GM12878 (cell line): ENCODE measurements around the gene BRIX1. TPM values are rescaled to one million over a fixed set of nuclear protein-coding genes. Genes with fewer than 3 reads are reported as not detected.

Source experiments
- ATF2 ChIP-seq: IDR thresholded peaks from 2 replicates; pipeline ENCODE4 v1.6.1; 2012; ENCODE audit warnings: low read length, inconsistent platforms
- CHD1 ChIP-seq: IDR thresholded peaks from 2 replicates; pipeline ENCODE4 v1.6.1; 2012; ENCODE audit warnings: low read depth, low read length, improper control_type of control experiment
- FOXM1 ChIP-seq: IDR thresholded peaks from 2 replicates; pipeline ENCODE4 v1.6.1; 2012; ENCODE audit warnings: low read depth, mild to moderate bottlenecking, inconsistent platforms, low read length, moderate library complexity
- GABPA ChIP-seq: IDR thresholded peaks from 2 replicates; pipeline ENCODE4 v1.6.1; 2014; ENCODE audit warnings: antibody characterized with exemption, low read depth, mild to moderate bottlenecking, inconsistent platforms
- HDAC2 ChIP-seq: fragments of 200-600 bp; sonication (generic); IDR thresholded peaks from 2 replicates; pipeline ENCODE4 v1.6.1; 2017
- KLF5 ChIP-seq: fragments of 450-650 bp; IDR thresholded peaks from 2 replicates; pipeline ENCODE4 v1.6.1; 2014; ENCODE audit warnings: mild to moderate bottlenecking; ENCODE audit not compliant: partially characterized antibody
- NBN ChIP-seq: fragments of 450-650 bp; IDR thresholded peaks from 2 replicates; pipeline ENCODE4 v1.6.1; 2016
- NFYA ChIP-seq: IDR thresholded peaks from 2 replicates; pipeline ENCODE4 v1.6.1; 2011; ENCODE audit warnings: low read depth, mild to moderate bottlenecking, low read length, improper control_type of control experiment, borderline replicate concordance
- NFYB ChIP-seq: IDR thresholded peaks from 2 replicates; pipeline ENCODE4 v1.6.1; 2011; ENCODE audit warnings: low read depth, mild to moderate bottlenecking, low read length, improper control_type of control experiment, moderate library complexity; ENCODE audit not compliant: insufficient read depth
- PAX8 ChIP-seq: fragments of 450-650 bp; IDR thresholded peaks from 2 replicates; pipeline ENCODE4 v1.6.1; 2017; ENCODE audit warnings: mild to moderate bottlenecking, moderate library complexity
- PML ChIP-seq: IDR thresholded peaks from 2 replicates; pipeline ENCODE4 v1.6.1; 2012; ENCODE audit warnings: low read length, inconsistent platforms
- POLR2A ChIP-seq: IDR thresholded peaks from 2 replicates; pipeline ENCODE4 v1.6.1; 2011; ENCODE audit warnings: low read depth, mild to moderate bottlenecking, low read length
- POLR2AphosphoS5 ChIP-seq: IDR thresholded peaks from 2 replicates; pipeline ENCODE4 v1.6.1; 2011; ENCODE audit warnings: mild to moderate bottlenecking, low read length, inconsistent platforms
- PRDM15 ChIP-seq: fragments of 450-650 bp; formaldehyde crosslinking; IDR thresholded peaks from 2 replicates; pipeline ENCODE4 v1.4.0; 2020; ENCODE audit warnings: mild to moderate bottlenecking, moderate library complexity
- RAD21 ChIP-seq: IDR thresholded peaks from 2 replicates; pipeline ENCODE4 v1.6.1; 2011; ENCODE audit warnings: mild to moderate bottlenecking, low read depth, low read length, moderate library complexity; ENCODE audit not compliant: insufficient read depth
- RAD51 ChIP-seq: fragments of 450-650 bp; IDR thresholded peaks from 2 replicates; pipeline ENCODE4 v1.6.1; 2016; ENCODE audit warnings: moderate library complexity, mild to moderate bottlenecking, inconsistent platforms
- RB1 ChIP-seq: fragments of 450-650 bp; formaldehyde crosslinking; IDR thresholded peaks from 2 replicates; pipeline ENCODE4 v1.6.1; 2017; ENCODE audit warnings: mild to moderate bottlenecking, borderline replicate concordance
- TAF1 ChIP-seq: IDR thresholded peaks from 2 replicates; pipeline ENCODE4 v1.6.1; 2011; ENCODE audit warnings: mild to moderate bottlenecking, low read depth, low read length, borderline replicate concordance
- TARDBP ChIP-seq: IDR thresholded peaks from 2 replicates; pipeline ENCODE4 v1.6.1; 2016; ENCODE audit warnings: borderline replicate concordance
- TCF7 ChIP-seq: IDR thresholded peaks from 2 replicates; pipeline ENCODE4 v1.6.1; 2014; ENCODE audit warnings: antibody characterized with exemption, borderline replicate concordance
- WRNIP1 ChIP-seq: IDR thresholded peaks from 2 replicates; pipeline ENCODE4 v1.6.1; 2011; ENCODE audit warnings: low read depth, low read length, improper control_type of control experiment, borderline replicate concordance
- polyA plus RNA-seq, 11 experiments: library from polyadenylated mRNA; depleted of rRNA in 4 of 11; unstranded in 6 of 11; stranded (reverse) in 5 of 11; fragments of >200 nt; fragmentation: Nextera tagmentation in 4 of 11; fragmentation: Illumina TruSeq in 1 of 11; extraction: Ambion mirVana in 4 of 11; extraction: Trizol in 1 of 11; gene quantifications; 1 replicate in 1 of 11; 2 replicates in 10 of 11; pipeline versions ENCODE4 v1.2.1 to v1.2.3, GENCODE V29; 2011 to 2016; ENCODE audit warnings: inconsistent platforms in 2 of 11, missing spikeins in 2 of 11, low read depth in 1 of 11
- total RNA-seq, 4 experiments: library from RNA; depleted of rRNA in 3 of 4; stranded (reverse); fragments of >200 nt in 3 of 4; fragmentation: Illumina TruSeq in 1 of 4; extraction: Trizol in 1 of 4; gene quantifications; 2 replicates each; pipeline versions ENCODE4 v1.2.1 to v1.2.3, GENCODE V29; 2013 to 2021
- TF ChIP-seq, protein P1 (sequence below): IDR thresholded peaks from 2 replicates; pipeline ENCODE4 v1.6.1; 2011; ENCODE audit warnings: borderline replicate concordance, low read depth, mild to moderate bottlenecking, moderate library complexity, low read length; ENCODE audit not compliant: insufficient read depth, poor library complexity, severe bottlenecking
- TF ChIP-seq, protein P2 (sequence below): fragments of 450-650 bp; conservative IDR thresholded peaks from 2 replicates; pipeline ENCODE4 v1.6.1; 2017; ENCODE audit warnings: mild to moderate bottlenecking, moderate library complexity

The BRIX1 gene
- total and polyA plus RNA-seq, 10 of the 15 experiments (the other 5 are each of a cell fraction or from before 2014, with no cell fraction given): 48.3 to 119 (median 78.9) TPM

GRCh38 chr5:34929720-34930461 is 14.4 kb downstream of the BRIX1 start (continued):
- TF ChIP-seq TARDBP: no peak
- no peak for TF ChIP-seq NFYB
- TF ChIP-seq TCF7: no peak
- TF ChIP-seq CHD1: no peak
- TF ChIP-seq POLR2AphosphoS5: peak; percentile 64
- TF ChIP-seq TAF1: peak; percentile 64; the same call in 1 of the 2 replicates
- TF ChIP-seq HDAC2: no peak
- no peak for TF ChIP-seq PRDM15 (CRISPR knock-in tag)
- no peak for TF ChIP-seq NFYA
- TF ChIP-seq, protein P1, sequence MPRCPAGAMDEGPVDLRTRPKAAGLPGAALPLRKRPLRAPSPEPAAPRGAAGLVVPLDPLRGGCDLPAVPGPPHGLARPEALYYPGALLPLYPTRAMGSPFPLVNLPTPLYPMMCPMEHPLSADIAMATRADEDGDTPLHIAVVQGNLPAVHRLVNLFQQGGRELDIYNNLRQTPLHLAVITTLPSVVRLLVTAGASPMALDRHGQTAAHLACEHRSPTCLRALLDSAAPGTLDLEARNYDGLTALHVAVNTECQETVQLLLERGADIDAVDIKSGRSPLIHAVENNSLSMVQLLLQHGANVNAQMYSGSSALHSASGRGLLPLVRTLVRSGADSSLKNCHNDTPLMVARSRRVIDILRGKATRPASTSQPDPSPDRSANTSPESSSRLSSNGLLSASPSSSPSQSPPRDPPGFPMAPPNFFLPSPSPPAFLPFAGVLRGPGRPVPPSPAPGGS: no peak
- TF ChIP-seq RAD51: no peak
- TF ChIP-seq RB1: no peak
- peak; percentile 88 for TF ChIP-seq POLR2A
- no peak for TF ChIP-seq WRNIP1
- no peak for TF ChIP-seq FOXM1
- TF ChIP-seq GABPA: no peak
- TF ChIP-seq PML: no peak
- TF ChIP-seq KLF5: no peak
- TF ChIP-seq ATF2: no peak
- TF ChIP-seq PAX8: no peak
- no peak for TF ChIP-seq RAD21
- TF ChIP-seq NBN: 0 out of 2 replicates have a peak, but pooled peaks have one; percentile 45
- TF ChIP-seq, protein P2, sequence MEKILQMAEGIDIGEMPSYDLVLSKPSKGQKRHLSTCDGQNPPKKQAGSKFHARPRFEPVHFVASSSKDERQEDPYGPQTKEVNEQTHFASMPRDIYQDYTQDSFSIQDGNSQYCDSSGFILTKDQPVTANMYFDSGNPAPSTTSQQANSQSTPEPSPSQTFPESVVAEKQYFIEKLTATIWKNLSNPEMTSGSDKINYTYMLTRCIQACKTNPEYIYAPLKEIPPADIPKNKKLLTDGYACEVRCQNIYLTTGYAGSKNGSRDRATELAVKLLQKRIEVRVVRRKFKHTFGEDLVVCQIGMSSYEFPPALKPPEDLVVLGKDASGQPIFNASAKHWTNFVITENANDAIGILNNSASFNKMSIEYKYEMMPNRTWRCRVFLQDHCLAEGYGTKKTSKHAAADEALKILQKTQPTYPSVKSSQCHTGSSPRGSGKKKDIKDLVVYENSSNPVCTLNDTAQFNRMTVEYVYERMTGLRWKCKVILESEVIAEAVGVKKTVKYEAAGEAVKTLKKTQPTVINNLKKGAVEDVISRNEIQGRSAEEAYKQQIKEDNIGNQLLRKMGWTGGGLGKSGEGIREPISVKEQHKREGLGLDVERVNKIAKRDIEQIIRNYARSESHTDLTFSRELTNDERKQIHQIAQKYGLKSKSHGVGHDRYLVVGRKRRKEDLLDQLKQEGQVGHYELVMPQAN: peak; percentile 24; the same call in 1 of the 2 replicates
